ENCODE measurements around the gene CASK.
"Not testable (repeated sequence)": the region's sequence is repeated elsewhere in the genome, so short reads cannot be mapped to it uniquely, and the experiment has no call there.

GRCh38 chrX:41606057-41606456 lies 317.3 kb downstream of the CASK start:
- not testable (repeated sequence) for TF ChIP-seq CTCF (IDR thresholded peaks at IDR 0.05; ENCODE audit: poor library complexity, severe bottlenecking); EP300 (conservative IDR thresholded peaks at IDR 0.05; ENCODE audit: poor library complexity, severe bottlenecking); POLR2AphosphoS5 (IDR thresholded peaks at IDR 0.05); REST (IDR thresholded peaks at IDR 0.05; ENCODE audit: borderline replicate concordance); SMC3 (conservative IDR thresholded peaks at IDR 0.05; ENCODE audit: poor library complexity); EZH2 (IDR thresholded peaks at IDR 0.05; ENCODE audit: borderline replicate concordance, insufficient read depth, low read length, poor library complexity, severe bottlenecking); TAF1 (IDR thresholded peaks at IDR 0.05; ENCODE audit: low read depth)
